C1 segment of cervical spinal cord (tissue), 14 donors: Measurements from ENCODE around the gene TMEM38A.
"Not testable (repeated sequence)": the region's sequence is repeated elsewhere in the genome, so short reads cannot be mapped to it uniquely, and the experiment has no call there.

Experiments used
- DNase-seq, 14 donors: peaks; one replicate each; lab custom pipeline; 2025; lab: John Stamatoyannopoulos, UW

The TMEM38A gene

DNA sequence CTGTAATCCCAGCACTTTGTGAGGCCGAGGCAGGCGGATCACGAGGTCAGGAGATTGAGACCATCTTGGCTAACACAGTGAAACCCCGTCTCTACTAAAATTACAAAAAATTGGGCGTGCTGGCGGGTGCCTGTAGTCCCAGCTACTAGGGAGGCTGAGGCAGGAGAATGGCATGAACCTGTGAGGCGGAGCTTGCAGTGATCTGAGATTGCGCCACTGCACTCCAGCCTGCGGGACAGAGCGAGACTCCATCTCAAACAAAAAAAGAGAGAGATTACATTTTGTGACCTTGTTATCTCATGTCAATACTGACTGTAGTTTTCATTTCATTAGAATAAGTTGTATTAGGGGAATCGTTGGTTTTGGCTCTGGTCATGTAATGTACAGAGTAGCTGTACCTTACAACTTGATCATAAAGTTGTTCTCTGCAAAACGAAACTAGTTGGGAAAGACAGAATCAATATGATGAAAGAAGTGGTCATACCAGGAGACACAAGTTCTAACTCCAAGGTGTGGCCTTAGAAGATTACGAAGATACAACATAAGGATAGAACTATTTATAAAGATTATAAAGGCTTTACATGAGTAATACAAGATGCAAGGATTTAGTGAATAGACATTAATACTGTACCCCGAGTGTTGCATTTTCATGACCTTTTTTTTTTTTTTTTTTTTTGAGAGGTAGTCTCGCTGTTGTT, 15.3 kb downstream of the TMEM38A start:
- no peak for DNase-seq

- DNase-seq: no peak
Measured at GRCh38 chr19:16677055-16677454, 16.1 kb downstream of the TMEM38A start.

DNA sequence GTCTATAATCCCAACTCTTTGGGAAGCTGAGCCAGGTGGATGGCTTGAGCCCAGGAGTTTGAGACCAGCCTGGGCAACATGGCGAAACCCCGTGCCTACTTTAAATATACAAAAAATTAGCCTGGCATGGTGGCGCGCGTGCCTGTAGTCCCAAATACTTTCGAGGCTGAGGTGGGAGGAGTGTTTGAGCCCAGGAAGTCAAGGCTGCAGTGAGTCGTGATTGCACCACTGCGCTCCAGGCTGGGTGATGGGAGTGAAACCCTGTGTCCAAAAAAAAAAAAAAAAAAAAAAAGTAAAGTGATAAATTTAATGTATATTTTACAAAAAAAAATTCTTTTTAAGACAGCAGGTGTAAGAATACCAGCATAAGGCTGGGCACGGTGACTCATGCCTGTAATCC, 17.6 kb downstream of the TMEM38A start:
- DNase-seq: no peak

GRCh38 chr19:16679811-16680210, 18.9 kb downstream of the TMEM38A start:
- no peak for DNase-seq

DNA sequence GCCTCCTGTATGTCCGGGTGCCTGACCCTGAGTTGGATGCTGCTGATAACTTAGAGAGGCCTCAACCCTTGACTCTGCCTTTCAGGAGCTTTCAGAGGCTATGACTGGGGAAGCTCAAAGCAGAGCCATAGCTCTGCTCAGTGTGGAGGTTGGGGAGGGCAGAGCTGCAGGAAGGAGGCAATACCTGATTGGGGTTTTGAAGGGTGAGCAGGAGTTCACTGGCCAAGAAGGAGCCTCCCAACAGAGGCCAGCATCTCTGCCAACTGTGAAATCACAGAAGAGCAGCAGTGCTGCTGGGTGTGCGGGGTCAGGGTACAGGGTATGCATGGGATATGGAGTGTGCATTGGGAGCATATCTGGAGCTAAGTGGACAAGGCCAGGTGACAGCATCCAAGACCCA, 21.6 kb downstream of the TMEM38A start:
- no peak for DNase-seq

- no peak for DNase-seq
Measured at GRCh38 chr19:16684216-16684615, 23.3 kb downstream of the TMEM38A start.

DNA sequence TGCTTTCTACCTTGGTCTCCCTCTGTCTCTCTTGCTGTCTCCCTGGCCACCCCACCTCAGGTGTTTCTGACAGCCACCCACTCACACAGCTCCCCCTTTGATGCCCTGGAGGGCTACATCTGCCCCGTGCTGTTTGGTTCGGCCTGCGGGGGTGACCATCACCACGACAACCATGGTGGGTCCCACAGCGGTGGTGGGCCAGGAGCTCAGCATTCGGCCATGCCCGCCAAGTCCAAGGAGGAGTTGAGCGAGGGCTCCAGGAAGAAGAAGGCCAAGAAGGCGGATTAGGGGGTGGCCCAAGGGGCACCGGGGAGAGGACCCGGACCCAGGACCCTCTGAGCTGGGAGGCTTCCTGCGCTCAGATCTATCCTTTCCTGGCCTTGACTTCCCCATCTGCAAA, 27.1 kb downstream of the TMEM38A start:
- DNase-seq: no peak

- no peak for DNase-seq
Measured at GRCh38 chr19:16698914-16699313, 38.0 kb downstream of the TMEM38A start.

- no peak for DNase-seq
Measured at GRCh38 chr19:16702123-16702522, 41.2 kb downstream of the TMEM38A start.

DNA sequence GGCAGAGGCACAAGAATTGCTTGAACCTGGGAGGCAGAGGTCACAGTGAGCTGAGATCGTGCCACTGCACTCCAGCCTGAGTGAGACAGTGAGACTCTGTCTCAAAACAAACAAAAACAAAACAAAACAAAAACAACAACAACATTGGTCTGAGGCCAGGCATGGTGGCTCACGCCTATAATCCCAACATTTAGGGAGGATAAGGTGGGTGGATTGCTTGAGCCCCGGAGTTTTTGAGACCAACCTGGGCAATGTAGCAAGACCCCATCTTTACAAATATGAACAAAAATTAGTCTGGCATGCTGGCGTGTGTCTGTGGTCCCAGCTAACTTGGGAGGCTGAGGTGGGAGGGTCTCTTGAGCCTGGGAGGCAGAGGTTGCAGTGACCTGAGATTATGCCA, 42.7 kb downstream of the TMEM38A start:
- no peak for DNase-seq

- DNase-seq: not testable (repeated sequence)
Measured at GRCh38 chr19:16710870-16711269, 49.9 kb downstream of the TMEM38A start.

- DNase-seq: not testable (repeated sequence)
Measured at GRCh38 chr19:16712295-16712694, 51.4 kb downstream of the TMEM38A start.

GRCh38 chr19:16714702-16715287, 53.9 kb downstream of the TMEM38A start:
- peak in 11 of 14 donors; percentile 2 to 51 (median 10) for DNase-seq

DNA sequence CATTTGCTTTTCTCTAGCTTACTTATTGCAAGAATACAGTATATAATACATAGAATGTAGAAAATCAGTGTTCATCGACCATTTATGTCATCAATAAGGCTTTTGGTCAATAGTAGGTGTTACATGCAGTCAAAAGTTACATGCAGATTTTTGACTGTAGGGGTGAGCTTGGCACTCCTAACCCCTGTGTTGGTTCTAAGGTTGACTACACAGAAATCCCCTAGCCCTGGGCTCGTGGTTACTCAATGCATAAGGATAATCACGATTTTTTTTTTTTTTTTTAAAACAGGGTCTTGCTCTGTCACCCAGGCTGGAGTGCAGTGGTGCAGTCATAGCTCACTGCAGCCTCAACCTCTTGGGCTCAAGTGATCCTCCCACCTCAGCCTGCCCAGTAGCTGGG, 54.7 kb downstream of the TMEM38A start:
- DNase-seq: no peak

DNA sequence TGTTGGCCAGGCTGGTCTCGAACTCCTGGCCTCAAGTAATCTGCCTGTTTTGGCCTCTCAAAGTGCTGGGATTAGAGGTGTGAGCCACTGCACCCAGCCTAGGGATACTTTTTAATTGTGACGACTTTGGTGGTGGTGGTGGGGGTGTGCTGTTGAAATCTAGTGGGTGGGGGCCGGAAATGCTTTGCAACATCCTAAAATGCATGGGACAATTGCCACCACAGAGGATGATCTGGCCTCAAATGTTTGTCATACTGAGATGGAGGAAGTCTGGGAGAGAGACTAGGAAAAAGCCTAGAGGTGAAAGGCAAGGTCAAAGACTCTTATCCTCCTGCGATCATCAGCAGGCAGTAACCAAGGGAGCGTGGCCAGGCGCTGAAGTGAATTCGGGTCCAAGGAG, 60.1 kb downstream of the TMEM38A start:
- no peak for DNase-seq

DNA sequence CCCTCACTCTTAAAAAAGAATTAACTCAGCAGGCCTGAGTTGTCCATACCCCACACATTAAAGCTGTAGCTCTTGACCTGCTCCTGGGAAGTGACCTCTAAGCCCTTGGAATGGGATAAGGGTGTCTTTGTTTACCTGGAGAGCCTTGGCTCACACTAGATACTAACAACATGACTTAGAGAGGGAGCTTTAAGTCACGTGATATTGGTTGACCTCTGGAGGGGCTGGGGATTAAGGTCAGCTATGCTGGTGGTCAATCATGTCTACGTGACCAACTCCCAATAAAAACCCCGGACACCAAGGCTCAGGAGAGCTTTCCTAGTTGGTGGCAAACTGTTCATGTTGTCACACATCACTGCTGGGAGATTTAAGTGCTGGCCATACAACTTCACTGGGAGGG, 61.7 kb downstream of the TMEM38A start:
- no peak for DNase-seq

DNA sequence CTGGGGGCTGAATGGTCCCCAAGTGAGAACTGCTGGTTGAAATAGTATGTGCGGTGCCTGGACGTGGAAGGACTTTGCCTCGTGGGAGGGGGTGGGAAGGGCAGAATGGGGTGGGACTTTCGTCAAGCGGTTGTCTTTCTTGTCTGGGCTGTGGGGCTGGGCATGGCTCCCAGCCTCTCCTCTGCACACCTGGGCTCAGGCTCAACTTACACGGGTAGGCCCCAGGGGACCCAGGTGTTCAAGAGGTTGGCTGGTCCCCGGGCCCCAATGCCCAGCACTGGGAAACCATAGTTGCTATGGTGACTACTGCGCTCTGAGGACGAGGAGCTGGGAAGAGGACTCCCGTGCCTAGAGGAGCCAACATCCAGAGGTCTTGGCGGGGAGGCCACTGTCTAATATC, 66.0 kb downstream of the TMEM38A start:
- DNase-seq: no peak

DNA sequence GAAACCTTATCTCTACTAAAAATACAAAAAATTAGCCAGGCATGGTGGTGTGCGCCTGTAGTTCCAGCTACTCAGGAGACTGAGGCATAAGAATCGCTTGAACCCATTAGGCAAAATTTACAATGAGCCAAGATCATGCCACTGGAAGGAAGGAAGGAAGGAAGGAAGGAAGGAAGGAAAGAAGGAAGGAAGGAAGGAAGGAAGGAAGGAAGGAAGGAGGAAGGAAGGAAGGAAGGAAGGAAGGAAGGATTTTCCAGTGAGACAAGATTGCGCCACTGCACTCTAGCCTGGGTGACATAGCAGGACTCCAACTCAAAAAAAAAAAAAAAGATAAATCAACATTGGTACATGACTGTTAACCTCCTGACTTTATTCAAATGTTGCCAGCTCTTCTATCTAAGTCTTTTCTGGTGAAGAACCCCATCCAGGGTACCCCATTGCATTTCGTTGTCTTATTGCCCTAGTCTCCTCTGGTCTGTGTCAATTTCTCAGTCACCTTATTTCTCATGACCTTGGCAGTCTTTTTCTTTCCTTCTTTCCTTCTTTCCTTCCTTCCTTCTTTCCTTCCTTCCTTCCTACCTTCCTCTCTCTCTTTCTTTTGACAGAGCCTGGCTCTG, 74.8 kb downstream of the TMEM38A start:
- DNase-seq: not testable (repeated sequence)

GRCh38 chr19:16736709-16737108, 75.8 kb downstream of the TMEM38A start:
- no peak for DNase-seq

GRCh38 chr19:16737911-16738310, 77.0 kb downstream of the TMEM38A start:
- DNase-seq: no peak

GRCh38 chr19:16739546-16739945, 78.6 kb downstream of the TMEM38A start:
- DNase-seq: no peak
